NCI-H510A treated with DMSO at 0.1 percent for 48 hours (cell line): ENCODE data around the gene ALPP.
"Not testable (repeated sequence)": the region's sequence is repeated elsewhere in the genome, so short reads cannot be mapped to it uniquely, and the experiment has no call there.

Source experiments
- DNase-seq: peaks from one replicate; lab custom pipeline; 2025; lab: John Stamatoyannopoulos, UW

Gene ALPP

GRCh38 chr2:232363784-232364615, 14.6 kb upstream of the ALPP start:
- DNase-seq = no peak

- DNase-seq = not testable (repeated sequence)
These were observed 13.6 kb upstream of the ALPP start for GRCh38 chr2:232364806-232365594.

GRCh38 chr2:232365621-232366321, 12.8 kb upstream of the ALPP start:
- peak; percentile 56 for DNase-seq

- DNase-seq = not testable (repeated sequence)
These were observed 12.1 kb upstream of the ALPP start for GRCh38 chr2:232366461-232366860.

- DNase-seq = no peak
These were observed 11.5 kb upstream of the ALPP start for GRCh38 chr2:232367016-232367415.

- no peak for DNase-seq
These were observed 10.8 kb upstream of the ALPP start for GRCh38 chr2:232367591-232368233.

GRCh38 chr2:232368311-232368731, 10.2 kb upstream of the ALPP start:
- DNase-seq = no peak

GRCh38 chr2:232369126-232369951, 9.2 kb upstream of the ALPP start:
- DNase-seq = no peak

- not testable (repeated sequence) for DNase-seq
These were observed 8.5 kb upstream of the ALPP start for GRCh38 chr2:232370007-232370406.

GRCh38 chr2:232372231-232373208, 6.0 kb upstream of the ALPP start:
- DNase-seq = peak; percentile 86

GRCh38 chr2:232374356-232374755, 4.2 kb upstream of the ALPP start:
- DNase-seq = no peak

GRCh38 chr2:232375164-232375563, 3.4 kb upstream of the ALPP start:
- no peak for DNase-seq

GRCh38 chr2:232376260-232376659, 2.3 kb upstream of the ALPP start:
- DNase-seq = no peak

GRCh38 chr2:232376713-232377112, 1.8 kb upstream of the ALPP start:
- no peak for DNase-seq

GRCh38 chr2:232377319-232377718, 1.2 kb upstream of the ALPP start:
- no peak for DNase-seq

- DNase-seq = no peak
These were observed 463 bp upstream of the ALPP start for GRCh38 chr2:232377841-232378734.

- not testable (repeated sequence) for DNase-seq
These were observed 1.3 kb downstream of the ALPP start for GRCh38 chr2:232379610-232380590.
